H7 (cell line): ENCODE measurements around the gene HES7. TPM values are rescaled to one million over a fixed set of nuclear protein-coding genes. Genes with fewer than 3 reads are reported as not detected.
"Not testable (repeated sequence)": the region's sequence is repeated elsewhere in the genome, so short reads cannot be mapped to it uniquely, and the experiment has no call there.

Experiments
- DNase-seq: peaks from one replicate; pipeline ENCODE4 v3.0.0; 2012
- H3K27me3 ChIP-seq: 2 replicates; pipeline ENCODE4 v1.6.0; 2011; ENCODE audit warnings: mild to moderate bottlenecking, low read length; ENCODE audit not compliant: control insufficient read depth, insufficient read depth
- H3K36me3 ChIP-seq: replicated peaks from 2 replicates; pipeline ENCODE4 v1.5.1; 2011; ENCODE audit warnings: low read length; ENCODE audit not compliant: control insufficient read depth, insufficient read depth
- H3K4me3 ChIP-seq: 2 replicates; pipeline ENCODE4 v1.5.1; 2011; ENCODE audit warnings: low read depth, mild to moderate bottlenecking, control low read depth, low read length, moderate library complexity; ENCODE audit not compliant: insufficient read depth
- total RNA-seq: library from RNA; depleted of rRNA; stranded (reverse); fragments of >200 nt; shearing (Covaris generic); gene quantifications from 2 replicates; pipeline ENCODE4 v1.2.3, GENCODE V29; 2014

Gene HES7
- total RNA-seq, 1 experiment from 2014 or later = 1.3 TPM

DNA sequence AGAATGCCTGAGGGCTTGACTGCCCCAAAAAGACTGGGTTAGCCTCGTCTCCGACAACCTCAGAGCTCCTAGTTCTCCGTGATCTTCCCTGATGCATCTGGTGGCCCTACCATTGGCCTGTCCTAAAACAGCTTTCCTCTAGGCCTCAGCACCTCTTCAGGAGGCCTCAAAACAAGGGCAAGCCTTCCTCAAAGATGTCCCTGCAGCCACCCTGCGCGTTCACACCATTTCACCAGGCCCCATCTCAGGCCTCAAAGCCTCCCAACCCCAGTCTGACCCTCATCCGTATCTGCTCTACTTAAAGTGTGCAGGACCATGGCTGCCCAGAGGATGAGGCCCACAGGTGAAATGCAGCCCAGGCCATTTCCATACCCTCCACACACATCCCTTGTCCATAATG is 13.0 kb downstream of the HES7 start:
- Histone ChIP-seq H3K36me3 (no peaks in the 10 kb centered on the region), H3K4me3 (no peak overlapping the region), H3K27me3 (peaks cover 61% of the 10 kb centered on the region)
- no peak for DNase-seq

- Histone ChIP-seq H3K36me3 (no peaks in the 10 kb centered on the region), H3K27me3 (peaks cover 56% of the 10 kb centered on the region), H3K4me3 (peak overlapping the region; percentile 58; the same call in 1 of the 2 replicates)
- DNase-seq = no peak
Observed at GRCh38 chr17:8110456-8110804, 13.5 kb downstream of the HES7 start.

DNA sequence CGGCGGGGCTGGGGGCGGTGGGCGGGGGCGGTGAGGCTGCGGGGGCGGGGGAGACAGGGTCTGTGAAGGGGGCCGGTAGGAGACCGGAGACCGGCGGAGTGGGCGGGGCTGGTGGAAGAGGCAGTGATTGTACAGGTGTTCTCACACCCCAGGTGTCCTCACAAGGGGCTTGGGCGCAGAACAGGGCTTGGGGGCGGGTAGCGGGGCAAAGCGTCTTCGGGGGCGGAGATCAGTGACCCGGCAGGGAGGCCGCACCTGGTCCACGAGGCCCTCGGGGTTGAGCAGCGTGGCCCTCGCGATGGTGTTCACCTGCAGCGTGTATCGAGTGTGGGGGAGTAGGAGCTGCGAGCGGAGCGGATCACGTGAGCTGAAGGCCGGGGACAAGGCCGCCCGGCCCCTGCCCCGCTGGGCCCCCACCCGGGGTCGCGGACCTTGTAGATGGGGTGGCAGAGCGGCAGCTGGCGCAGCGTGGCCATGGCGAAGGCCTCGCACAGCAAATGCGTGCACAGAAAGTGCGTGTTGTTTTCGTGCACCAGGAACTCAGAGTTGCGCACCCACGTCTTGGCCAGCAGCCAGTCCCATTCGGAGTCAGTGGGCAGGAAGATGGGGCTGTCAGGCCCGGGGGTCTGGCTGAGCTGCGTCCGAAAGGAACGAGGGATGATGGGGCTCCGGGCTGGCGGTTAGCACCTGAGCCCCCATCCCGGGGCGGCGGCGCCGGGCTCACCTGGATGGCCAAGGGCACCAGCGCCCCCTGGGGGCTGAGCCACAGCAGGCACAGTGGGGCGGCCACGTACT is 14.0 kb downstream of the HES7 start:
- no peaks in the 10 kb centered on the region for H3K36me3 ChIP-seq
- peak; percentile 96 for DNase-seq
- peak overlapping the region; percentile 58 for H3K4me3 ChIP-seq
- peaks cover 50% of the 10 kb centered on the region for H3K27me3 ChIP-seq

- Histone ChIP-seq H3K27me3 (peaks cover 43% of the 10 kb centered on the region), H3K36me3 (no peaks in the 10 kb centered on the region), H3K4me3 (no peak overlapping the region)
- DNase-seq = peak; percentile 65
Observed at GRCh38 chr17:8108972-8109660, 14.8 kb downstream of the HES7 start.

DNA sequence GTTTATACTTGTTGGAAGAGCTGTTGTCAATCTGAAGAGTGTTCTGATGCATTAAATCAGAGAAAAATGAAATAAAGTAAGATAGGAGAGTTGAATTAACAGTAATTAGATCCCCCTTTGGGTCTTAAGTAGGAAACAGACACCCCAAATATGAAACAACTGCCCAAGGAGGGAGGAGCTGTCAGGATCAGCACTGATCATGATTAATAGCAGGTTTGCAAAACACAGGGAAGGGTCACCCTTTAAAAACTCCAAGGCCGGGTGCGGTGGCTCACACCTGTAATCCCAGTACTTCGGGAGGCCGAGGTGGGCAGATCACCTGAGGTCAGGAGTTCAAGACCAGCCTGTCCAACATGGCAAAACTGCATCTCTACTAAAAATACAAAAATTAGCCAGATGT is 16.9 kb downstream of the HES7 start:
- peaks cover 31% of the 10 kb centered on the region for H3K27me3 ChIP-seq
- H3K4me3 ChIP-seq, H3K36me3 ChIP-seq, DNase-seq: not testable (repeated sequence)

GRCh38 chr17:8105957-8106398 is 17.9 kb downstream of the HES7 start:
- Histone ChIP-seq H3K4me3 (no peak overlapping the region), H3K36me3 (no peaks in the 10 kb centered on the region), H3K27me3 (peaks cover 24% of the 10 kb centered on the region)
- DNase-seq = no peak

- H3K4me3 ChIP-seq = no peak overlapping the region
- no peak for DNase-seq
- no peaks in the 10 kb centered on the region for H3K36me3 ChIP-seq
- H3K27me3 ChIP-seq = peaks cover 14% of the 10 kb centered on the region
Observed at GRCh38 chr17:8104911-8105310, 19.0 kb downstream of the HES7 start.

DNA sequence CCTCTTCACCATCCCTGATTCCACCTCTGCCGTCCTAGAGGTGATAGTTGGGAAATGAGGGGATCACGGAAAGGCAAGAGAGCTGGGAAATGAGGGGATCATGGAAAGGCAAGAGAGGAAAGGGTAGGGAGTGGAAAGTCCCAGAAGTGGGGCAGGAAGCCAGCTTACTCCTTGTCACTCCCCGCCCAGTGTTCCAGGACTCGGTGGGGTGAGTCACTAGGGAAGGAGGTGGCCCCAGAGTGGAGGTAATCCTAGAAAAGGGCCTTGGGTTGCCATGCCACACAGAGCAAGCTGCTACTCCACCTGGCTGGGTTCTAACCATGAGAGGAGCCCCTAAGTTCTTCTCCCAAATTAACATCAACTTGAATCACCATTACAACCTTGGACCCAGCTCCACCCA is 20.4 kb downstream of the HES7 start:
- DNase-seq = no peak
- H3K4me3 ChIP-seq = no peak overlapping the region
- no peaks in the 10 kb centered on the region for H3K36me3 ChIP-seq
- peaks cover 6% of the 10 kb centered on the region for H3K27me3 ChIP-seq

GRCh38 chr17:8101721-8102120 is 22.2 kb downstream of the HES7 start:
- H3K27me3 ChIP-seq = peaks cover 2% of the 10 kb centered on the region; the same call in 1 of the 2 replicates
- no peaks in the 10 kb centered on the region for H3K36me3 ChIP-seq
- no peak overlapping the region for H3K4me3 ChIP-seq
- DNase-seq = no peak

DNA sequence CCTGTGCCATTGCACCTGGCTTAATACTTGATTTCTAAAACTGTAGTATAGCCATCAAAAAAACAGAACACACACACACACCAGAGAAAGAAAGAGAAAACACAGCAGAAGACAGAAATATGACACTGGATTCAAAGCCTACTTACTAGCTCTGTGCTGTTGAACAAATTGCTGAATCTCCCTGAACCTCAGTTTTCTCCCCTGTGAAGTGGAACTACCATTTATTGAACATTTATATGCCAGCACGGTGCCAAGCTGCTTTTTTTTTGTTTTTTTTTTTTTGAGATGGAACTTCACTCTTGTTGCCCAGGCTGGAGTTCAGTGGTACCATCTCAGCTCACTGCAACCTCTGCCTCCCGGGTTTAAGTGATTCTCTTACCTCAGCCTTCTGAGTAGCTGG is 23.1 kb downstream of the HES7 start:
- no peak overlapping the region for H3K4me3 ChIP-seq
- no peak for DNase-seq
- no peaks in the 10 kb centered on the region for H3K36me3 ChIP-seq
- H3K27me3 ChIP-seq = peaks cover 4% of the 10 kb centered on the region

- no peaks in the 10 kb centered on the region for H3K36me3 ChIP-seq
Observed at GRCh38 chr17:8100111-8100510, 23.8 kb downstream of the HES7 start.

GRCh38 chr17:8096541-8096940 is 27.4 kb downstream of the HES7 start:
- Histone ChIP-seq H3K36me3 (no peaks in the 10 kb centered on the region), H3K4me3 (no peak overlapping the region), H3K27me3 (peaks cover 6% of the 10 kb centered on the region)
- DNase-seq = no peak

More at GRCh38 chr17:8100111-8100510, 23.8 kb downstream of the HES7 start:
- DNase-seq = no peak
- Histone ChIP-seq H3K27me3 (peaks cover 5% of the 10 kb centered on the region), H3K4me3 (no peak overlapping the region)

GRCh38 chr17:8095361-8095760 is 28.5 kb downstream of the HES7 start:
- no peak overlapping the region for H3K4me3 ChIP-seq
- no peaks in the 10 kb centered on the region for H3K36me3 ChIP-seq
- H3K27me3 ChIP-seq = peaks cover 6% of the 10 kb centered on the region
- no peak for DNase-seq

GRCh38 chr17:8091033-8091687 is 32.7 kb downstream of the HES7 start:
- Histone ChIP-seq H3K27me3 (peaks cover 4% of the 10 kb centered on the region), H3K4me3 (no peak overlapping the region), H3K36me3 (no peaks in the 10 kb centered on the region)
- DNase-seq = peak; percentile 66

GRCh38 chr17:8089728-8090127 is 34.2 kb downstream of the HES7 start:
- H3K4me3 ChIP-seq = no peak overlapping the region
- H3K36me3 ChIP-seq = no peaks in the 10 kb centered on the region
- no peaks in the 10 kb centered on the region; the same call in 1 of the 2 replicates for H3K27me3 ChIP-seq
- DNase-seq = no peak
